Spleen (tissue), 7 donors: ENCODE results near the gene SHH.

ENCODE experiments used
- CTCF ChIP-seq, 11 experiments: fragments of 200-600 bp in 7 of 11; fragments of 450-650 bp in 4 of 11; sonication (generic) in 4 of 11; IDR thresholded peaks in 8 of 11; conservative IDR thresholded peaks in 3 of 11; 1 replicate in 7 of 11; 2 replicates in 4 of 11; pipeline versions ENCODE4 v1.4.0 to v1.8.0; 2016 to 2021; ENCODE audit warnings: antibody characterized with exemption in 11 of 11, inconsistent platforms in 4 of 11, mild to moderate bottlenecking in 1 of 11
- POLR2A ChIP-seq, 3 donors: fragments of 450-650 bp; IDR thresholded peaks; one replicate each; pipeline ENCODE4 v1.5.1; 2017; ENCODE audit warnings: antibody characterized with exemption in 3 of 3, mild to moderate bottlenecking in 1 of 3
- donor health status: DM: no; HTN: no; CAD: no; lungs with moderate emphysema.
- donor health status: DM: no; HTN: no; CAD: no.
- donor health status: DM: no; HTN: no; CAD: no.

GRCh38 chr7:155820246-155820645 is 8.0 kb upstream of the SHH start:
- TF ChIP-seq CTCF (IDR thresholded peaks at IDR 0.05 in 8 of 11, conservative IDR thresholded peaks at IDR 0.05 in 3 of 11) = no peak
- TF ChIP-seq POLR2A (IDR thresholded peaks at IDR 0.05) = no peak
